ENCODE results near the gene ITGA4. TPM values are rescaled to one million over a fixed set of nuclear protein-coding genes. Genes with fewer than 3 reads are reported as not detected.
A peak's percentile ranks its signal among the peaks of the same experiment; 100 is the strongest.

Gene ITGA4
- polyA plus RNA-seq, 1 donor (not counting 4 experiments of a cell fraction or from before 2014, with no cell fraction given) = 4.7 TPM

GRCh38 chr2:181578829-181579228 lies 121.6 kb downstream of the ITGA4 start:
- dilution Hi-C loops (cut with MboI; ENCODE audit: extremely low pct_ligation_motif_present, low sequenced_read_pairs) = no loop called here
- H3K27ac ChIP-seq (ENCODE audit: control insufficient read depth, insufficient read depth, low read length) = no peak overlapping the region
- no peak for FAIRE-seq

GRCh38 chr2:181581534-181581933 lies 124.3 kb downstream of the ITGA4 start:
- Histone ChIP-seq H3K27ac (ENCODE audit: control insufficient read depth, insufficient read depth, low read length) (no peak overlapping the region), H2AFZ (ENCODE audit: control insufficient read depth, low read length) (no peak overlapping the region), H3K4me1 (ENCODE audit: control insufficient read depth, extremely low read depth, insufficient read depth, low read length) (peaks cover 5% of the 10 kb centered on the region), H3K27me3 (ENCODE audit: control insufficient read depth, extremely low read depth, insufficient read depth, low read length) (no peaks in the 10 kb centered on the region), H3K4me3 (ENCODE audit: control insufficient read depth in 2 of 3, extremely low read depth in 1 of 3, insufficient read depth in 2 of 3, low read depth in 1 of 3, low read length in 3 of 3) (no peak overlapping the region), H3K36me3 (ENCODE audit: control insufficient read depth in 2 of 2, extremely low read depth in 1 of 2, insufficient read depth in 2 of 2, low read length in 2 of 2) (no peaks in the 10 kb centered on the region), H3K9me3 (ENCODE audit: control insufficient read depth, low read depth, low read length) (no peaks in the 10 kb centered on the region), H3K4me2 (ENCODE audit: control insufficient read depth, extremely low read depth, insufficient read depth, low read depth, low read length) (no peak overlapping the region), H3K9ac (ENCODE audit: control insufficient read depth, extremely low read depth, insufficient read depth, low read length) (no peak overlapping the region), H3K79me2 (ENCODE audit: control insufficient read depth, insufficient read depth, low read length) (no peaks in the 10 kb centered on the region), H3K9me1 (ENCODE audit: control insufficient read depth, extremely low read depth, insufficient read depth, low read length) (no peaks in the 10 kb centered on the region), H4K20me1 (ENCODE audit: control insufficient read depth, extremely low read depth, insufficient read depth, low read length) (no peaks in the 10 kb centered on the region)
- FAIRE-seq (no peak), DNase-seq (ENCODE audit: low read depth, low spot score) (no peak)
- no peak for TF ChIP-seq EZH2 (IDR thresholded peaks at IDR 0.05; ENCODE audit: low read length)
- peak; percentile 32 to 64 (median 55) for TF ChIP-seq CTCF (optimal IDR thresholded peaks at IDR 0.05 in 1 of 3, IDR thresholded peaks at IDR 0.05 in 1 of 3, conservative IDR thresholded peaks at IDR 0.05 in 1 of 3; ENCODE audit: extremely low read depth in 1 of 3, insufficient read depth in 2 of 3, low read length in 3 of 3)
- dilution Hi-C loops (cut with MboI; ENCODE audit: extremely low pct_ligation_motif_present, low sequenced_read_pairs) = no loop called here

More at GRCh38 chr2:181578829-181579228, 121.6 kb downstream of the ITGA4 start:
- Histone ChIP-seq H3K4me3 (ENCODE audit: control insufficient read depth in 2 of 3, extremely low read depth in 1 of 3, insufficient read depth in 2 of 3, low read depth in 1 of 3, low read length in 3 of 3) (no peak overlapping the region), H3K79me2 (ENCODE audit: control insufficient read depth, insufficient read depth, low read length) (no peaks in the 10 kb centered on the region), H2AFZ (ENCODE audit: control insufficient read depth, low read length) (no peak overlapping the region), H3K36me3 (ENCODE audit: control insufficient read depth in 2 of 2, extremely low read depth in 1 of 2, insufficient read depth in 2 of 2, low read length in 2 of 2) (no peaks in the 10 kb centered on the region), H3K9me1 (ENCODE audit: control insufficient read depth, extremely low read depth, insufficient read depth, low read length) (no peaks in the 10 kb centered on the region), H3K4me2 (ENCODE audit: control insufficient read depth, extremely low read depth, insufficient read depth, low read depth, low read length) (no peak overlapping the region), H3K9ac (ENCODE audit: control insufficient read depth, extremely low read depth, insufficient read depth, low read length) (no peak overlapping the region), H3K27me3 (ENCODE audit: control insufficient read depth, extremely low read depth, insufficient read depth, low read length) (no peaks in the 10 kb centered on the region), H4K20me1 (ENCODE audit: control insufficient read depth, extremely low read depth, insufficient read depth, low read length) (no peaks in the 10 kb centered on the region), H3K9me3 (ENCODE audit: control insufficient read depth, low read depth, low read length) (no peaks in the 10 kb centered on the region), H3K4me1 (ENCODE audit: control insufficient read depth, extremely low read depth, insufficient read depth, low read length) (peaks cover 3% of the 10 kb centered on the region)
- TF ChIP-seq CTCF (optimal IDR thresholded peaks at IDR 0.05 in 1 of 3, IDR thresholded peaks at IDR 0.05 in 1 of 3, conservative IDR thresholded peaks at IDR 0.05 in 1 of 3; ENCODE audit: extremely low read depth in 1 of 3, insufficient read depth in 2 of 3, low read length in 3 of 3) = no peak
- no peak for TF ChIP-seq EZH2 (IDR thresholded peaks at IDR 0.05; ENCODE audit: low read length)
- DNase-seq (ENCODE audit: low read depth, low spot score) = no peak

Data from keratinocyte (primary cell).